Keratinocyte (primary cell): ENCODE results near the gene EGR4.

Experiments
- CTCF ChIP-seq, 3 experiments: IDR thresholded peaks in 1 of 3; conservative IDR thresholded peaks in 1 of 3; optimal IDR thresholded peaks in 1 of 3; 2 replicates in 2 of 3; 3 replicates in 1 of 3; pipeline versions ENCODE3 to v1.5.1; 2011; ENCODE audit warnings: low read length in 3 of 3, mild to moderate bottlenecking in 3 of 3, moderate library complexity in 2 of 3, control low read depth in 1 of 3, inconsistent platforms in 1 of 3; ENCODE audit not compliant: insufficient read depth in 2 of 3; ENCODE audit errors: extremely low read depth in 1 of 3
- EZH2 ChIP-seq: IDR thresholded peaks from one replicate; pipeline ENCODE4 v1.6.1; 2012; ENCODE audit warnings: inconsistent platforms, mild to moderate bottlenecking, low read length, moderate library complexity

- TF ChIP-seq CTCF (optimal IDR thresholded peaks at IDR 0.05 in 1 of 3, IDR thresholded peaks at IDR 0.05 in 1 of 3, conservative IDR thresholded peaks at IDR 0.05 in 1 of 3; ENCODE audit: extremely low read depth in 1 of 3, insufficient read depth in 2 of 3, low read length in 3 of 3) (no peak), EZH2 (no peak)
Observed at GRCh38 chr2:73283545-73284295, 9.6 kb downstream of the EGR4 start.
